DMS 273 treated with DMSO at 0.1 percent for 48 hours (cell line): Measurements from ENCODE around the gene MBD6.
"Not testable (repeated sequence)": the region's sequence is repeated elsewhere in the genome, so short reads cannot be mapped to it uniquely, and the experiment has no call there.

Experiments used
- DNase-seq: peaks from one replicate; lab custom pipeline; 2025; lab: John Stamatoyannopoulos, UW

The MBD6 gene

GRCh38 chr12:57514720-57515407 is 7.8 kb upstream of the MBD6 start:
- DNase-seq: no peak

- DNase-seq: no peak
Observed at GRCh38 chr12:57515408-57515933, 7.2 kb upstream of the MBD6 start.

GRCh38 chr12:57515934-57516541 is 6.6 kb upstream of the MBD6 start:
- no peak for DNase-seq

- no peak for DNase-seq
Observed at GRCh38 chr12:57516617-57517153, 5.9 kb upstream of the MBD6 start.

- no peak for DNase-seq
Observed at GRCh38 chr12:57517187-57517586, 5.4 kb upstream of the MBD6 start.

- not testable (repeated sequence) for DNase-seq
Observed at GRCh38 chr12:57517718-57518117, 4.9 kb upstream of the MBD6 start.

- no peak for DNase-seq
Observed at GRCh38 chr12:57518176-57518919, 4.3 kb upstream of the MBD6 start.

- no peak for DNase-seq
Observed at GRCh38 chr12:57518920-57519795, 3.5 kb upstream of the MBD6 start.

GRCh38 chr12:57519796-57520052 is 2.9 kb upstream of the MBD6 start:
- DNase-seq: no peak

- peak; percentile 94 for DNase-seq
Observed at GRCh38 chr12:57520053-57520818, 2.4 kb upstream of the MBD6 start, which contains the start of gene DDIT3. TSS of gene DDIT3 (minus strand) at chr12:57520514. CDS start at chr12:57517406, 3,108 bp downstream.

GRCh38 chr12:57521525-57522010 is 1.1 kb upstream of the MBD6 start:
- peak; percentile 38 for DNase-seq

- DNase-seq: no peak
Observed at GRCh38 chr12:57522887-57523705, 472 bp downstream of the MBD6 start.

- DNase-seq: no peak
Observed at GRCh38 chr12:57523706-57524614, 1.3 kb downstream of the MBD6 start.

GRCh38 chr12:57524814-57525614 is 2.4 kb downstream of the MBD6 start:
- DNase-seq: no peak

GRCh38 chr12:57525615-57526383 is 3.2 kb downstream of the MBD6 start:
- DNase-seq: no peak

- DNase-seq: no peak
Observed at GRCh38 chr12:57526477-57527126, 4.0 kb downstream of the MBD6 start.

GRCh38 chr12:57527184-57527583 is 4.6 kb downstream of the MBD6 start:
- no peak for DNase-seq
